Ovary (tissue), 3 donors: ENCODE measurements around the gene RASA3.

Experiments
- EP300 ChIP-seq: sonication (generic); formaldehyde crosslinking; IDR thresholded peaks from one replicate; pipeline ENCODE4 v1.6.1; 2017; ENCODE audit warnings: antibody characterized with exemption
- POLR2A ChIP-seq: fragments of 450-650 bp; IDR thresholded peaks from one replicate; pipeline ENCODE4 v1.6.1; 2017; ENCODE audit warnings: antibody characterized with exemption, mild to moderate bottlenecking, moderate library complexity
- TF ChIP-seq, protein P1 (sequence below), 3 donors: fragments of 450-650 bp in 2 of 3; fragments of 200-600 bp in 1 of 3; IDR thresholded peaks; one replicate each; pipeline versions ENCODE4 v1.5.1 to v1.8.0; 2016 to 2022; ENCODE audit warnings: antibody characterized with exemption in 3 of 3, mild to moderate bottlenecking in 1 of 3
- donor health status: DM: no; HTN: no; CAD: no.

DNA sequence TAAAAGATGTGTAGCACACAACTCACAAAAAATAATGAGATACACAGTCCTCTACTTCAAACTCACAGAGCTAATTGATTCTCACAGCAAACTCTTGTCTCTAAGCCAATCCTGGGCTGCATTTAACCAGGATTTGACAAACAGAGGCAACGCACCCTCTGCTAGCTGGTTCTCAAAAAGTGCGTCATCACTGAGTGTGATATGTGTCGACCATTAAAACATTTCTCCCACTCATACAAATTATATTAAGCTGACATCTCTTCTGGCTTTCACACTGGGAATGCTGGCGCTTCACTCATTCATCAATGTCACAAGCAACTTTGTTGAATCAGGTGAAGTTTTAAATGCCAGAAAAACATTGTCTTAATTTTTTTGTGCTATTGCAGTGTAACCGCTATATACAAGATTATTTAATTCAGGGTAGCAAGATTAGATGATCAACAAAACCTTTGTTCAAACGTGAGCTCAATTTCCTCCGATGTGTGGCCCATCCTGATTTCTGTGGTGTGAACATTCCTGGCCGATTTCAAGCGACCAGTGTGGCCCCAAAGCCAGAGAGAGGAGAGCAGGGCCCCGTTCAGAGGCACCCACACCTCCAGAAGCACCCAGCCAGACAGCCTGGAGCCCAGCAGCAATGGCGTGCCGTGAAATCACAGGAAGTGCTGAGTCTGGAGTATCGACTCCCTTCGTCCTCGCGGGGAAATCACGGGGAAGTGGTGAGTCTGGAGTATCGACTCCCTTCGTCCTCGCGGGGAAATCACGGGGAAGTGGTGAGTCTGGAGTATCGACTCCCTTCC lies 49.4 kb downstream of the RASA3 start:
- TF ChIP-seq, protein P1, sequence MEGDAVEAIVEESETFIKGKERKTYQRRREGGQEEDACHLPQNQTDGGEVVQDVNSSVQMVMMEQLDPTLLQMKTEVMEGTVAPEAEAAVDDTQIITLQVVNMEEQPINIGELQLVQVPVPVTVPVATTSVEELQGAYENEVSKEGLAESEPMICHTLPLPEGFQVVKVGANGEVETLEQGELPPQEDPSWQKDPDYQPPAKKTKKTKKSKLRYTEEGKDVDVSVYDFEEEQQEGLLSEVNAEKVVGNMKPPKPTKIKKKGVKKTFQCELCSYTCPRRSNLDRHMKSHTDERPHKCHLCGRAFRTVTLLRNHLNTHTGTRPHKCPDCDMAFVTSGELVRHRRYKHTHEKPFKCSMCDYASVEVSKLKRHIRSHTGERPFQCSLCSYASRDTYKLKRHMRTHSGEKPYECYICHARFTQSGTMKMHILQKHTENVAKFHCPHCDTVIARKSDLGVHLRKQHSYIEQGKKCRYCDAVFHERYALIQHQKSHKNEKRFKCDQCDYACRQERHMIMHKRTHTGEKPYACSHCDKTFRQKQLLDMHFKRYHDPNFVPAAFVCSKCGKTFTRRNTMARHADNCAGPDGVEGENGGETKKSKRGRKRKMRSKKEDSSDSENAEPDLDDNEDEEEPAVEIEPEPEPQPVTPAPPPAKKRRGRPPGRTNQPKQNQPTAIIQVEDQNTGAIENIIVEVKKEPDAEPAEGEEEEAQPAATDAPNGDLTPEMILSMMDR (IDR thresholded peaks at IDR 0.05) = no peak
- TF ChIP-seq POLR2A (no peak), EP300 (no peak)
